DND-41 (cell line): ENCODE measurements around the gene PLCL1.

Experiments
- EZH2 ChIP-seq: IDR thresholded peaks from 3 replicates; pipeline ENCODE4 v1.6.1; 2012; ENCODE audit warnings: borderline replicate concordance, low read depth, mild to moderate bottlenecking, moderate library complexity, low read length, inconsistent platforms; ENCODE audit not compliant: severe bottlenecking
- TF ChIP-seq, protein P1 (sequence below): IDR thresholded peaks from 2 replicates; pipeline ENCODE4 v1.5.1; 2012; ENCODE audit warnings: borderline replicate concordance, low read length, moderate library complexity, mild to moderate bottlenecking; ENCODE audit not compliant: poor library complexity, severe bottlenecking; ENCODE audit errors: extremely low read depth

DNA sequence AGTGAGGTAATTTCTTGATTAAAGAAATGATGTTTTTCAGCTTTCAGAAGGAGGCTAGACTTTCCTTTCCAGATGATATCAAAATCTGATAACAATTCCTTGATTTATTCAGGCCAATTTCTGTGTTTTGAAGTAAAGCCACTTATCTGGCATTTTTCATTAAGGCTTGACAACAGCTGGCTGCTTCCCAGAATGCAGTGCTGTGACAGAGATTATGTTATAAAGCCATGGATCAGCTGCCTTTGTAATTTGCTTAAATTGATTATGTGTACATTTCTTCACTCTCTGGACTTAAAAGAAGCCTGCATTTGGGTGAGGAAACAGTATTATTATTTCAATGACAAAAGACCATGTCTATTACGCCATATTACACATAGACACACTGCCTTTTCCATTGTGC is 136.0 kb downstream of the PLCL1 start:
- TF ChIP-seq, protein P1, sequence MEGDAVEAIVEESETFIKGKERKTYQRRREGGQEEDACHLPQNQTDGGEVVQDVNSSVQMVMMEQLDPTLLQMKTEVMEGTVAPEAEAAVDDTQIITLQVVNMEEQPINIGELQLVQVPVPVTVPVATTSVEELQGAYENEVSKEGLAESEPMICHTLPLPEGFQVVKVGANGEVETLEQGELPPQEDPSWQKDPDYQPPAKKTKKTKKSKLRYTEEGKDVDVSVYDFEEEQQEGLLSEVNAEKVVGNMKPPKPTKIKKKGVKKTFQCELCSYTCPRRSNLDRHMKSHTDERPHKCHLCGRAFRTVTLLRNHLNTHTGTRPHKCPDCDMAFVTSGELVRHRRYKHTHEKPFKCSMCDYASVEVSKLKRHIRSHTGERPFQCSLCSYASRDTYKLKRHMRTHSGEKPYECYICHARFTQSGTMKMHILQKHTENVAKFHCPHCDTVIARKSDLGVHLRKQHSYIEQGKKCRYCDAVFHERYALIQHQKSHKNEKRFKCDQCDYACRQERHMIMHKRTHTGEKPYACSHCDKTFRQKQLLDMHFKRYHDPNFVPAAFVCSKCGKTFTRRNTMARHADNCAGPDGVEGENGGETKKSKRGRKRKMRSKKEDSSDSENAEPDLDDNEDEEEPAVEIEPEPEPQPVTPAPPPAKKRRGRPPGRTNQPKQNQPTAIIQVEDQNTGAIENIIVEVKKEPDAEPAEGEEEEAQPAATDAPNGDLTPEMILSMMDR = no peak
- no peak for TF ChIP-seq EZH2
